DOHH2 (cell line): ENCODE measurements around the gene ARL6IP4.

Source experiments
- EZH2phosphoT487 ChIP-seq: fragments of 200-600 bp; sonication (generic); IDR thresholded peaks from 2 replicates; pipeline ENCODE4 v1.6.1; 2017; ENCODE audit warnings: borderline replicate concordance, mild to moderate bottlenecking, antibody characterized with exemption, low read length, moderate library complexity, mixed read lengths
- TF ChIP-seq, protein P1 (sequence below): fragments of 200-600 bp; sonication (generic); IDR thresholded peaks from one replicate; pipeline ENCODE4 v1.5.1; 2014; ENCODE audit warnings: antibody characterized with exemption, mild to moderate bottlenecking, low read depth, low read length; ENCODE audit not compliant: poor library complexity, severe bottlenecking

DNA sequence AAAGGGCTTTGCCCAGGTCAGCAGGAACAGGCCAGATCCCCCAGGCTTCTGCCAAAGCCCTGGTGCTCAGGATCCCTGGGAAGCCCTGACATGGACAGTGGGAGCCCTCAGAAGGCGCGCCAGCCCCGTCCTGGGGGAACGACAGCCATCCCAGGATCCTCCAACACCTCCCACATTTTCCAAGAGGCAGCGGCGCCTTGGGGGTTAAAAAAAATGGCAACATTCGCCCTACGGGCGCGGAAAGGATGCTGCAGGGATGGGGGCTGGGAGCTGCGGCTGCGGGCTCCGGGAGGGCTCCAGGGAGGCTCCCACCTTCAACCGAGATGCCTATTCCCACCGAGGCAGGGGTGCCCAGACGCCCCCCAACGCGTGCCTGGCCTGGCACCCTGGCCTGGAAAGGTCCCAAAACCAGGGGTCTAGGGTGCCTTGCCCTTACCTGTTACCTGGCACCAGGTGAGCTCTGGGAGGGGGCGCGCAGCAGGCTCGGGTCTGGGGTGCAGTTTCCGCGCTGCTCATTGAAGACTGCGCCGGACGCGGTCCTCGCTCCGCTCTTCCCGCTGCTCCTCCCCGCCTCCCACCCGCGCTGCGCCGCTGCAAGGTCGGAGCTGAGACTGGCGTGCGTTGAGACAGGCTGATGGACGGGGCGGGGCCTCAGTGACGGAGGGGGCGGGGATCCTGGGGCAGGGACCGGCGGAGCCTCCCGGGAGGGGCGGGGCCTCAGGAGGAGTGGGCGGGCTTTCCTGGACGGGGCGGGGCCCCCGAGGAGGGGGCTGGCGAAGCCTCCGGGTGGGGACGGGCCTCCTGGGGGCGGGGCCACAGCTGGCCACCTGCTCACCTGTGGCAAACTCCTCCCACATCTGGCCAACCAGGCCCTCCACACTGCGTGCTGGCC is 14.4 kb upstream of the ARL6IP4 start, which contains the start of gene ABCB9:
- TF ChIP-seq, protein P1, sequence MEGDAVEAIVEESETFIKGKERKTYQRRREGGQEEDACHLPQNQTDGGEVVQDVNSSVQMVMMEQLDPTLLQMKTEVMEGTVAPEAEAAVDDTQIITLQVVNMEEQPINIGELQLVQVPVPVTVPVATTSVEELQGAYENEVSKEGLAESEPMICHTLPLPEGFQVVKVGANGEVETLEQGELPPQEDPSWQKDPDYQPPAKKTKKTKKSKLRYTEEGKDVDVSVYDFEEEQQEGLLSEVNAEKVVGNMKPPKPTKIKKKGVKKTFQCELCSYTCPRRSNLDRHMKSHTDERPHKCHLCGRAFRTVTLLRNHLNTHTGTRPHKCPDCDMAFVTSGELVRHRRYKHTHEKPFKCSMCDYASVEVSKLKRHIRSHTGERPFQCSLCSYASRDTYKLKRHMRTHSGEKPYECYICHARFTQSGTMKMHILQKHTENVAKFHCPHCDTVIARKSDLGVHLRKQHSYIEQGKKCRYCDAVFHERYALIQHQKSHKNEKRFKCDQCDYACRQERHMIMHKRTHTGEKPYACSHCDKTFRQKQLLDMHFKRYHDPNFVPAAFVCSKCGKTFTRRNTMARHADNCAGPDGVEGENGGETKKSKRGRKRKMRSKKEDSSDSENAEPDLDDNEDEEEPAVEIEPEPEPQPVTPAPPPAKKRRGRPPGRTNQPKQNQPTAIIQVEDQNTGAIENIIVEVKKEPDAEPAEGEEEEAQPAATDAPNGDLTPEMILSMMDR, result no peak
- TF ChIP-seq EZH2phosphoT487, result no peak
